ENCODE data around the gene SDF2L1. TPM values are rescaled to one million over a fixed set of nuclear protein-coding genes. Genes with fewer than 3 reads are reported as not detected.
"Not testable (repeated sequence)": the region's sequence is repeated elsewhere in the genome, so short reads cannot be mapped to it uniquely, and the experiment has no call there.

SDF2L1 gene
- total RNA-seq, 2 donors from 2014 or later: 47.5 to 115 TPM

DNA sequence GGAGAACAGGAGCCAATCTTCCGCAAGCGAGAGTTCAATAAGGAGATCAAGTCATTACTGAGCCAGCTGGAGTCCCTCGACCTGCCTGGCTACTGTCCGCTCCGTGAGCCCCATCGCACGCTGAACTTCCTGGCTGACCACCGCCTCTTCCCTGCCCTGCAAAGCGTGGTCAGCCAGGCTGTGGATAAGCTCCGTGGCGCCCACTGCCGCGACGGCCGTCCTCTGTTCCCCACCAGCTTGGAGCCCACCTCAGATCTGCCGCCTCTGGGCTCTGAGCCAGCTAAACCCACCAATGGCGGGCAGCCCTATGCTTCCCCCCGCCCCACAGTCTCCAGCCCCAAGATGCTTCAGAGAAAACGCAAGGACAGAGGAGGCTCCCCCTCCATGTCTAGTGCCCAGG lies 7.3 kb upstream of the SDF2L1 start:
- Histone ChIP-seq H3K9me3 (no peaks in the 10 kb centered on the region), H3K27me3 (no peaks in the 10 kb centered on the region), H3K36me3 (replicated peaks in 1 of 2; ENCODE audit: insufficient read depth in 1 of 2, low read depth in 2 of 2) (no peaks in the 10 kb centered on the region), H3K4me1 (peaks cover 5% of the 10 kb centered on the region), H3K4me3 (no peak overlapping the region), H3K27ac (no peak overlapping the region)
- WGBS, 2 donors: 85 to 88% methylated on average over 5 to 19 of the region's 19 CpGs
- intact Hi-C loops (cut with DNase I): no loop called here
- DNase-seq (no peak), ATAC-seq (no peak)
- TF ChIP-seq POLR2A (IDR thresholded peaks at IDR 0.05): no peak
- TF ChIP-seq, protein P1, sequence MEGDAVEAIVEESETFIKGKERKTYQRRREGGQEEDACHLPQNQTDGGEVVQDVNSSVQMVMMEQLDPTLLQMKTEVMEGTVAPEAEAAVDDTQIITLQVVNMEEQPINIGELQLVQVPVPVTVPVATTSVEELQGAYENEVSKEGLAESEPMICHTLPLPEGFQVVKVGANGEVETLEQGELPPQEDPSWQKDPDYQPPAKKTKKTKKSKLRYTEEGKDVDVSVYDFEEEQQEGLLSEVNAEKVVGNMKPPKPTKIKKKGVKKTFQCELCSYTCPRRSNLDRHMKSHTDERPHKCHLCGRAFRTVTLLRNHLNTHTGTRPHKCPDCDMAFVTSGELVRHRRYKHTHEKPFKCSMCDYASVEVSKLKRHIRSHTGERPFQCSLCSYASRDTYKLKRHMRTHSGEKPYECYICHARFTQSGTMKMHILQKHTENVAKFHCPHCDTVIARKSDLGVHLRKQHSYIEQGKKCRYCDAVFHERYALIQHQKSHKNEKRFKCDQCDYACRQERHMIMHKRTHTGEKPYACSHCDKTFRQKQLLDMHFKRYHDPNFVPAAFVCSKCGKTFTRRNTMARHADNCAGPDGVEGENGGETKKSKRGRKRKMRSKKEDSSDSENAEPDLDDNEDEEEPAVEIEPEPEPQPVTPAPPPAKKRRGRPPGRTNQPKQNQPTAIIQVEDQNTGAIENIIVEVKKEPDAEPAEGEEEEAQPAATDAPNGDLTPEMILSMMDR (IDR thresholded peaks at IDR 0.05): no peak

DNA sequence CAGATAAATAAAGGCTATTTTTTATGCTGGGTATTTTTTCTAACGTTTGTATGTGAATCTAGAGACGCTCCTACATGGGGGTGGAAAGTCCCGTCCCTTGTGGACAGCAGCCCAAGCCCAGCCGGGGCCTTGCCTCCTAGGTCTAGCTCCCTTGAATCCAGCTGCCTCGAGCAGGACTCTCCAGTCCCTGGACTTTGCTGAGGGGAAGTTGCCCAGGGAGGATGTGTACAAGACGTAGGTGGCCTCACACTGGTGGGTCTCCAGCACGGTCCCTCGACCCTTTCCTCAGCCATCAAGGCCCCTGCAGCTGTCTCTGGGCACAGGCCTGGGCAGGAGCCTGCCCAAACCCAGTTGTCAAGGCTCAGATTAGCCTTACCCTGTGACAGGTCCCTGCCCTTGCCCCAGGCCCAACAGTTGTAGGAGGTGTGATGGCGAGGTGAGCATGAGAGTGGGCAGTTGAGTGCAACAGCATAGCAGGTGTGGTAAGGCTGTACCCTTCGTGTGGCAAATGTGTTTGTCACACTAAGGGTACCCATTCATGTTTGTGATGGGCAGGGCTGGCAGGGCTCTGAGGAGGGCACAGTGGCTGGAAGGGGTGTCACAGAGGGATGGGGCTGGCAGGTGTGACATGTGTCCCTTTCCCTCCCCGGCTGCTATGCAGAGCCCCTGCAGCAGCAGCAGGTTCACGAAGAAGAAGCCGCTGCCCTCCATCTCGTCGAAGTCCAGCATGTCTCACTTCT lies 6.2 kb upstream of the SDF2L1 start:
- intact Hi-C loops (cut with DNase I): no loop called here
- 77 to 81% methylated on average over 15 of the region's 15 CpGs for WGBS, 2 donors

DNA sequence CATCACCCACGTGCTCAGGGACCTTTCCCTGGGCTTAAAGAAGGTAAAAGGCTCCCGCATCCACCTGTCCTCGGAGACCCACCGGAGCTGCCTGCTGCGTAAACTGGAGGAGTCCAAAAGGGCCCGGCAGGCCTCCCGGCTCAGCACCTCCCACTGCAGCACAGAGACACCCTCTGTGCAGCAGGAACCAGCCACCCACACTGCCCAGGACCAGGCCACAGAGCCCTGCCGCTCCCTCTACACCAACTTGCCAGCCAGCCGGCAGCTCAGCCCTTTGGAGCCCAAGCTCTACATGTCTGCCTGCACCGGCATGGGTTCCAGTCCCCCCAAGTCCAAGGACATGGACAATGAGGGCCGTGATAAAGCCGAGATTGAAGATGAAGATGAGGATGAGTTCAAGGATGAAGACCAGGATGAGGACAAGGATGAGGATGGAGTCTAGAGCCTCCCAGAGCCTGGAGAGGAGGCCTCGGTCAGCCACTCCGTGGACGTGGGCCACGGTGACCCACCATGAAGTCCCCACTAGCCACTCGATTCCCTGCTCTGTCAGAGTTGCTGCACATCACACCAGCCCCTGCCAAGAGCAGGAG lies 5.4 kb upstream of the SDF2L1 start:
- Histone ChIP-seq H3K9me3 (no peaks in the 10 kb centered on the region), H3K4me1 (peaks cover 9% of the 10 kb centered on the region), H3K27me3 (no peaks in the 10 kb centered on the region), H3K36me3 (replicated peaks in 1 of 2; ENCODE audit: insufficient read depth in 1 of 2, low read depth in 2 of 2) (no peaks in the 10 kb centered on the region), H3K27ac (no peak overlapping the region), H3K4me3 (no peak overlapping the region)
- no peak for DNase-seq
- no peak for ATAC-seq
- intact Hi-C loops (cut with DNase I): no loop called here
- no peak for TF ChIP-seq POLR2A (IDR thresholded peaks at IDR 0.05)
- TF ChIP-seq, protein P1 (IDR thresholded peaks at IDR 0.05): no peak
- 85 to 90% methylated on average over 14 to 17 of the region's 17 CpGs for WGBS, 2 donors

More for the DNA sequence above, 6.2 kb upstream of the SDF2L1 start:
- Histone ChIP-seq H3K27me3 (no peaks in the 10 kb centered on the region), H3K4me3 (no peak overlapping the region), H3K36me3 (replicated peaks in 1 of 2; ENCODE audit: insufficient read depth in 1 of 2, low read depth in 2 of 2) (no peaks in the 10 kb centered on the region), H3K9me3 (no peaks in the 10 kb centered on the region), H3K27ac (no peak overlapping the region), H3K4me1 (peaks cover 1% of the 10 kb centered on the region)
- TF ChIP-seq, protein P1 (IDR thresholded peaks at IDR 0.05): no peak
- TF ChIP-seq POLR2A (IDR thresholded peaks at IDR 0.05): no peak
- no peak for DNase-seq
- ATAC-seq: no peak

DNA sequence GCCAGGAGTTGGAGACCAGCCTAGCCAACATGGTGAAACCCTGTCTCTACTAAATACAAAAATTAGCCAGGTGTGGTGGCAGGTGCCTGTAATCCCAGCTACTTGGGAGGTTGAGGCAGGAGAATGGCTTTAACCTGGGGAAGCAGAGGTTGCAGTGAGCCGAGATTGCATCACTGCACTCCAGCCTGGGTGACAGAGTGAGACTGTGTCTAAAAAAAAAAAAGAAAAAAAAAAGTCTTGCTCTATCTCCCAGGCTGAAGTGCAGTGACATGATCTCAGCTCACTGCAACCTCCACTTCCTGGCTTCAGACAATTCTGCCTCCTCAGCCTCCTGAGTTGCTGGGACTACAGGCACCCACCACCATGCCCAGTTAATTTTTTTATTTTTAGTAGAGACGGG lies 4.7 kb upstream of the SDF2L1 start:
- H3K9me3 ChIP-seq; H3K27ac ChIP-seq; ATAC-seq; H3K4me3 ChIP-seq; H3K27me3 ChIP-seq; H3K36me3 ChIP-seq (replicated peaks in 1 of 2; ENCODE audit: insufficient read depth in 1 of 2, low read depth in 2 of 2); DNase-seq; intact Hi-C loops (cut with DNase I): not testable (repeated sequence)
- WGBS, 2 donors: 85 to 92% methylated on average over 2 of the region's 2 CpGs
- H3K4me1 ChIP-seq: peaks cover 12% of the 10 kb centered on the region

DNA sequence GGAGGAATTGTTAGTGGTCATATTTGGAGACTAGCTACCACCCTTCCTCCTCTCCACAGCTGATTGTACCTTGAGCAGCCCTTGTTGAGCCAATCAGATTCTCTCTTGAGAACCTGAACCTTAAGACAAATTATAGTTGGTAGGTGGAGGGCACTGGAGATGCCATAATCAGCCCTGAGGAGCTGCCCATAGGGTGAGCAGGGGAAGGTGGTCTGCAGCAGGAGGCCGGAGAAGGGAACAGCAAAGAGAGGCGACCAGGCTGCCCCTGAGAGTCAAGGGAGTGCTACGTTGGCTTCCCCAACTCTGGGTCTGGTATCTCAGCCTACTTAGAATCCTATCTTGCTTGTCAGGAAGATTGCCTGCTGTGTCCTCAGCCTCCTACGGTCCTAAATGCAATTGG lies 2.7 kb upstream of the SDF2L1 start:
- Histone ChIP-seq H3K4me3 (no peak overlapping the region), H3K9me3 (no peaks in the 10 kb centered on the region), H3K36me3 (replicated peaks in 1 of 2; ENCODE audit: insufficient read depth in 1 of 2, low read depth in 2 of 2) (no peaks in the 10 kb centered on the region), H3K4me1 (peaks cover 28% of the 10 kb centered on the region), H3K27ac (no peak overlapping the region), H3K27me3 (no peaks in the 10 kb centered on the region)
- DNase-seq (no peak), ATAC-seq (no peak)
- intact Hi-C loops (cut with DNase I): no loop called here
- 72 to 81% methylated on average over 4 of the region's 4 CpGs for WGBS, 2 donors
- TF ChIP-seq POLR2A (IDR thresholded peaks at IDR 0.05): no peak
- TF ChIP-seq, protein P1 (IDR thresholded peaks at IDR 0.05): no peak

Data from body of pancreas (tissue), 4 donors.